ENCODE data around the gene ZNF746.
"Not testable (repeated sequence)": the region's sequence is repeated elsewhere in the genome, so short reads cannot be mapped to it uniquely, and the experiment has no call there.

ZNF746 gene

DNA sequence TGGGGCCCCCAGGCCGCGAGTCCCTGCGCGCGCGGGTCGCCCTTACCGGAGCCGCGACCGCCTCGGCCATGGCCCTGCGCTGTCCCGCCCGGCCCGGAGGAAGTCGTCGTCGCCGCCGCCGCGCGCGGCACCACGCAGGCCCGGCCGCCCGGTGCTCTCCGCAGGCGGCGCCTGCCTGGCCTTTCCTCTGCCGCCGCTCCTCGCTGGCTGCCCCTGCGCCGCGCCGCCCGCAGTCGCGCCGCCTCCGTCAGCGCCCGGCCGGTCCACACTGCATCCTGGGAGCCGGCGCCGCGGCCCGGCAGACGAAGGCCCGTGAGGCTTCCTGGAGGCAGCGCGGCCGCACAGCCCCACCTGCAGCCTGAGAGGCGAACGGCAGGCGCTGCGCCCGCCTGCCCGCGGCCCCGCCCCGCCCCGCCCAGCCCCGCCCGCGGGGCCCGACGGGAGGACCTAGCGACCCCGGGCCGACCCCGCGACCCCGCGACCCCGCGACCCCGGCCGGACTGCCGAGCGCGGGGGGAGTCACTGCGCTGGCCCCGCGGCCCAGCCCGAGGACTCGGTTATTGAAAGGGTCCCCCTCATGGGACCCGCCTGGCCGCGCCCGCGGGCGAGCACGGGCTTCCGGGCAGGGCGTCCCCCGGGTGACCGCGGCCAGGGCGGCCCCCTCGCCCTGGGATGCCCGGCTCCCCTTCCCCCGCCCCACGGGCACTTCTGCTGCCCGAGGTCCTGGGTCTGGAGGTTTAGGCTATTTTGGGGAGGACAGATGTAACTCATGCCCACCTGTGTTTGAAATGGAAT, at the start of gene ZNF746:
Gene ZNF746, minus strand, starts transcription at position 343 of the 795 bp plus-strand sequence. Its CDS starts 273 bp downstream, at position 70.
- in situ Hi-C loops (cut with MboI; ENCODE audit: low sequenced_read_pairs): no loop called here

DNA sequence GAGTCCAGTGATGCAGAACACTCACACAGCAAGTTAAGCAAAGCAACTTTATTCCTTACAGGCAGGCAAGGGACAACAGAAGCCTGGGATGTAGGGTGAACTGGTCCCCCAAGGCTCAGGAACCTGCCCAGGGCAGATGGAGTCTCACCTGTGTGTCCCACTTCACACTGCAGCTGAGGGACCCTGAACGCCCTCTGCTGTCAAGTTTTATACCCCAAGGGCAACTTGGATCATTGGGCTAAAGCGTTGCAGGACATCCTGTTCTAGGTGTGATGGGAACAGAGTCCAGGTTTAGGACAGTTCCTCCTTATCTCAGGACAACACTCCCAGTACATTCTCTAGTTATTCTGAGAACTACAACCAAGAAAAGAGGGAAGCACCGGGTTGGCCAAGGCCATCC, 49.5 kb upstream of the ZNF746 start:
- in situ Hi-C loops (cut with MboI; ENCODE audit: low sequenced_read_pairs): no loop called here

- in situ Hi-C loops (cut with MboI; ENCODE audit: low sequenced_read_pairs): no loop called here
These were observed 48.7 kb upstream of the ZNF746 start for GRCh38 chr7:149546331-149546730.

DNA sequence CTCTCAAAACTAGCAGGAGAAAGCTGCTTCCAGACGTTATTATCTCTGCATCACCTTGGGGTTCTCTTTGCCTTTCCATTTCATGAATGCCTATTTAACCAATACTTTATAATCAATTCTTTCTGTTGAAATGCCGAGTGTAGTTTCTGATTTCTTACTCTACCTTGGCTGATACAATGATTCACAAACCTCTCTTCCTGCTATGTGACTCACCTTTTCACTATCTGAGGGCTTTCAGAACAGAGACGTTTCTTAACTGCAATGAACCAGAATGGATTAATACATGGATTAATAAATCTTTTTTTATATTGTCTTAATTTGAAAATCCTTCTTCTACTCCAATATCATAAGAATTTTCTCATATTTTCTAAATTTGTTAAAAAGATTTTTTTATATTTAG, 46.4 kb upstream of the ZNF746 start:
- in situ Hi-C loops (cut with MboI; ENCODE audit: low sequenced_read_pairs): no loop called here

DNA sequence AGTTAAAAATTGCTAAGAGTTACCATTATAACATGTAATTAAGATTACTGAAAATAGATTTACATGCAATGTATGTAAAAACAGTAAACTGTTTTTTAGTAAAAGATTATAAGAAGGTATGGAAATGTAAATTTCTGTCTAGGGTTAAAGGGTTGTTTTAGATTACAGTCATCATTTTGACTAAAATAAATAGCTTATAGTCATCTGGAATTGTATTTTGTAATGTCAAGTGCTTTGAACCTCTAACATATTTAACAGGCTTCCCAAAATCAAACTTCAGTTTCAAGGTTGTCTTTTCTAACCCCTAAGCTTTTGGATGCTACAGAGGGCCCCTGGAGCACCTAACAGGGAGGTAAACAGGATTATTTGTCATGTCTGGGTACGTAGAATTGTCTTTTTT, 35.0 kb upstream of the ZNF746 start:
- in situ Hi-C loops (cut with MboI; ENCODE audit: low sequenced_read_pairs): no loop called here

DNA sequence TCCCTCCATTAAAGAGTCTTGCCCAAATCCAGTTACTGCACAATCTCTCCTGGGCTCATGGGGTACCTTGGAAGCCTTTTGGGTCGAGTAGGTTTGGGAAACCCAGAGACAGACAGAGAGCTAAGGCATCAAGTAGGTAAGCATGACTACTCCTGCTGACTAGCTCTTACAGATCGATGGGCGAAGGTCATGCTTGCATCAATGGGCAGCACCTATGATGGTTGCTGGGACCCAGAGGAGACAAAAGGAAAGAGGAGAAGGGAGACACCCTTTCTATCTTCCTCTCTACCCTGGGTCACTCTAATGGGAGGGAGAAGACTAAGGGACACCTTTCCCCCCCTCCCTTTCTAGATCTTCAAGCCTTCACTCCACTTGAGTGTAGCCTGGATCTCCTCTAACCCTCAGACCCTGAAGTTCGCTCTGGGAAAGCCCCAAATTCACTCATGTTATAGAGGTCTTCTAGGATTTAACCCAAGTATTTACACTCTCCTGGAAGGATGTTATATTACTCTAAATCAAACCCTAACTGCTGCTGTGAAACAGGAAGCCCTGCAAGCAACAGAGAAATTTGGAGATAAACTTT, 31.6 kb upstream of the ZNF746 start:
- in situ Hi-C loops (cut with MboI; ENCODE audit: low sequenced_read_pairs): no loop called here

GRCh38 chr7:149527414-149527813, 29.8 kb upstream of the ZNF746 start:
- in situ Hi-C loops (cut with MboI; ENCODE audit: low sequenced_read_pairs): no loop called here

GRCh38 chr7:149525280-149525679, 27.7 kb upstream of the ZNF746 start:
- in situ Hi-C loops (cut with MboI; ENCODE audit: low sequenced_read_pairs): no loop called here

DNA sequence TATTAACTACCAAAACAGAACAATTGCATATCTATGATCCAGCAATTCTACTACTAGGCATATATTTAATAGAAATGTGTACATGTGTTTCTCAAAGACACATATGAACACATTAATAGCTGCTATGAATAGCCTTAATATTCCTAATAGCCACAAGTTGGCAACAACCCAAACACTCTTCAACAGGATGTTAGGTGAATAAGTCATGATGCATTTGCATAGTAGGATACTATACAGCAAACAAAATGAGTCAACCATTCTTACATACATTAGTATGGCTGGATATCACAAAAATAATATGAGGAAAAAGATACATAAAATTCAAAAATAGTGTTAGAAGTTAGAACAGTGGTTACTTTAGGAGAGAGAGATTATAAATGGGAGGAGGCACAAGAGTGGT, 26.8 kb upstream of the ZNF746 start:
- in situ Hi-C loops (cut with MboI; ENCODE audit: low sequenced_read_pairs): no loop called here

- in situ Hi-C loops (cut with MboI; ENCODE audit: low sequenced_read_pairs): no loop called here
These were observed 12.6 kb upstream of the ZNF746 start for GRCh38 chr7:149510248-149510647.

DNA sequence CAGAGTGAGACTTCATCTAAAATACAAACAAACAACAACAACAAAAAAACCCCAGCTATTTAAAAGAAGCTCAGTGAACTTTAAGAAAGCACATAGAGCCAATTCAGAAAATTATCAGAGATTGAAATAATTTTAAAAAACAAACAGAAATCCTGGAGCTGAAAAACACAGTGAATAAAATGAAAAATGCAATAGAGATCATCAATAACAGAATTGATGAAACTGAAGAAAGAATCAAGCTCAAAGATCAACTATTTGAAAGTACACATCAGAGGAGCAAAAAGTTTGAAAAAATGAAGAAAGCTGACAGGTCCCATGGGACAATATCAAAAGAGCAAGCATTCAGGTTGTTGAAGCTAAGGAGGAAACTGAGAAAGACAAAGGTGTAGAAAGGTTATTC, 12.2 kb upstream of the ZNF746 start:
- in situ Hi-C loops (cut with MboI; ENCODE audit: low sequenced_read_pairs): no loop called here

- in situ Hi-C loops (cut with MboI; ENCODE audit: low sequenced_read_pairs): no loop called here
These were observed 7.9 kb upstream of the ZNF746 start for GRCh38 chr7:149505551-149505950.

DNA sequence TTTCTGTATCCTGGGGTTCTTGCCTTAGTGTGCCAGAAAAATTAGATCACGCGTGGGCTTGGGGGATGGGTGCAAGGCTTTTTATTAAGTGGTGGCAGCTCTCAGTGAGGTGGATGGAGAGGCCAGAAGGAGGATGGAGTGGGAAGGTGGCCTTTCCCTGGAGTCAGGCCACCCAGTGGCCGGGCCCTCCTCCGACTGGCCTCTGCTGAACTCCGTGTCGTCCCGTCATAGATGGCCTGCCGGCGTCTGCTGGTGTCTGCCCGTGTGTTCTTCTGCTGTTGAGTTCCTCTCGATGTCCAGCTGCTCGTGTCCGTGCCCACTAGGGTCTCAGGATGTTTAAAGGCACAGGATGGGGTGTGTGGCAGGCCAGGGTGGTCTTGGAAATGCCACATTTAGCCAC, 4.0 kb upstream of the ZNF746 start:
- in situ Hi-C loops (cut with MboI; ENCODE audit: low sequenced_read_pairs): no loop called here

DNA sequence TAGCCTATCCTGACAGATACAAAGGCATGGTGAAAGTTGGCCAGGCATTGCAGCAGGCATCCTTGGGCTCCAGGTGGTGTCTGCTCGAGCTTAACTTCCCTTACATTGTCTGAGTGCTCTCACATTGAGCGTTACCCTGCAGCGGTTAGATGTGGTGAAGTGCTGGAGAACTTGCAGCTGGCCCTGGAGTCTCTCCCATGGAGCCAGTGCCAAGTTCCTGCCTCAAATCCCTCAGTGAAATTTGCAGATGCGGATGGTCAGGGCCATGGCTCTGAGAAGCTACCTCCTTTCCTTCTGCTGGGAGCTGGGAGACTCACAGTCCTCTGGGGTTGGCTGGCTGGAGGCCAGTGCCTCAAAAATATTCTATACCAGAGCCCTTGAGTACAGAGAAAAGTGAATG, 3.3 kb upstream of the ZNF746 start:
- in situ Hi-C loops (cut with MboI; ENCODE audit: low sequenced_read_pairs): no loop called here

DNA sequence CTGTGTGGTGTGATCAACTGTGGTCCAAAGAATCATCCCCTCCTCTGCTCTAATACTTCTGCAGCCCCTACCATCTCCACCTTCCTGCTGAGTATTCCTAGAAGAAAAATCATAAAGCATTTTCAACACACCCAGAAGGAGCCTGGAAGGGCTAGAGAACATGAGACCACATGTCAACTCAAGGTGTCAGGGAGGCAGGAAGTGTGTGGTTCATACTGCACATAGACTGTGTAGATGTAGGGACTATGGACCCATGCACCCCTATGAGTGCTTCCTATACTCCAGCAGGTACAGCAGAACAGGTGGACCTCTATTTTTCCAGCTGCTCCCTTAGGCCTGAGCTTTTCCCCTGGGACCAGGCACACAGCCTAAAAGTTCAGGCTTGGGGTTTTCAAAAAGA, 2.6 kb upstream of the ZNF746 start:
- in situ Hi-C loops (cut with MboI; ENCODE audit: low sequenced_read_pairs): no loop called here

DNA sequence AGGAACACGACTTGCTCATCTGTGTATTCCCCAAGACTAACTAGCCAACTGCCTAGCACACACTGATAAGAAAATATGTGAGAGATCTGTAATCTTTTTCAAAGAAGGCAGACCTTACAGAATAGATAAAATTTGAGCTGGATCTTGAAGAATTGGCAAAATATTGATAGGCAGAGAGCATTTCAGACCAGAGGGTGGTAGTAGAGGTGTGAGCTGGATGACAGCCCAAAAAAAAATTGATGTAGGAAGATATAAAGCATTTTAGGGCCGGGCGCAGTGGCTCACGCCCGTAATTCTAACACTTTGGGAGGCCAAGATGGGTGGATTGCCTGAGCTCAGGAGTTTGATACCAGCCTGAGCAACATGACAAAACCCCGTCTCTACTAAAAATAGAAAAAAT, 1.2 kb upstream of the ZNF746 start:
- in situ Hi-C loops (cut with MboI; ENCODE audit: low sequenced_read_pairs): no loop called here

GRCh38 chr7:149496642-149497391, 792 bp downstream of the ZNF746 start:
- in situ Hi-C loops (cut with MboI; ENCODE audit: low sequenced_read_pairs): no loop called here

GRCh38 chr7:149495785-149496641, 1.6 kb downstream of the ZNF746 start:
- in situ Hi-C loops (cut with MboI; ENCODE audit: low sequenced_read_pairs): no loop called here

DNA sequence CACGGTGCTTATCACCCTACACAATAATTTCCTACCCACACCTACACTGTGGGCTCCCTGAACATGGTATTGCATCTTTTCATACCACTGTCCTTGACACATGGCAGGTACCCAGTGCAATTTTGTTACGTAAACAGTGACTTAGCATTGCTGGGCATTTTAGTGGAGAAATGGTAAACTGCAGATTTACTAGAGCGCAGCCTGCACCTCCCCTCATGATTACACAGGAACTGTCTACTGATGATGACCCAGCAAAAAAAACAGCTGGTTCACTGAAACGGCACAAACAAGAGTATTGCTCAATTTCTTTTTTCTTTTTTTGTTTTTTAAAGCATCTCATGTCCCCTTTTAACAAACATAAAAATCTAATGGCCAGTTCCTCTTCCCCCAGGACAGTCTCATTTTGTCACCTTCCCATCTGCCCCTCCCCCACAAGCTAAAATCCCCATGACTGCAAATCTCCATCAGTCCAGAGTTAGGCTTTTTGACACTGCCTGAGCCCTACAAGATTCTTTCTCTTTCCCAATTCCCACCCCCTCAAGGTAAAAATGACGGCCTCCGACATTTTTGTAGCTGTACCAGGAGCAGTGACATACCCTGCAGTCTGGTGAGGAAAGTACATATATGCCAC, 2.8 kb downstream of the ZNF746 start:
- in situ Hi-C loops (cut with MboI; ENCODE audit: low sequenced_read_pairs): no loop called here

DNA sequence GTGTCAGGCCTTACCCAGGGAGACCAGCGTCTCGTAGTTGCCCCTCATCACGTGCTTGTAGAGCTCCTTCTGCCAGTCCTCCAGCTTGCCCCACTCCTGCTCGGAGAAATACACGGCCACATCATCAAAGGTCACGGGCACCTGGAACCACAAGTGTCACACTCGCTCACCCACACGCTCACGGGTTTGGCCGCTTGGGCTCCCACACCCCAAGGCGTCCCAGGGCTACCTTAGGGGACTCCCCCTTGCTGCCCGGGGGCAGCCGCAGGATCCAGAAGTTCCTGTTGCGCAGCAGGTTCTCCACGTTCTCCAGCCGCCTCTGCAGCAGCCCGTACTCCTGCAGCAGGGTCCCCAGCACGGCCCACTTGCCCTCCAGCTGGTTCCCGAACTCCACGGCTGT, 3.6 kb downstream of the ZNF746 start:
- in situ Hi-C loops (cut with MboI; ENCODE audit: low sequenced_read_pairs): not testable (repeated sequence)

DNA sequence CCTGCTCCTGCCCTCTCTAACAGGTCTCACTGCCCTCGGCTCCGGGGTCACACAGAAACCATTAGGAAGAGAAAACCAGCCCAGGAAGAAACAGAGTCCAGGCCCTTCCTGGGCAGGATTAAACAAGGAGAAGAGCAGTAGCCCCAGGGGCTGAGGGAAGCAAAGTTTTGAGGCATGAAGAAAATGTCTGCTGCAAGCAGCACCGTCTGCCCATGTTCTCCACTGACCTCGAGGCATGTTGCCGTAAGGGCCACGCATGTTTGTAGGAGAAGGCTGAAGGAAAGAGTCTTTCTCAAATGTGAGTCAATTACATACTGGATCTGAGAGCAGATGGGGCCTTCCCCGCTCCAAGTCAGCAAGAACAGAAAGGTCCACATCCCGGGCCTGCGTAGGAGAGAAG, 4.2 kb downstream of the ZNF746 start:
- in situ Hi-C loops (cut with MboI; ENCODE audit: low sequenced_read_pairs): no loop called here
